ENCODE data around the gene SPEM3.

SPEM3 gene

GRCh38 chr17:7418472-7419152, 10.0 kb upstream of the SPEM3 start:
- Histone ChIP-seq H3K27me3 (ENCODE audit: low read length) (no peaks in the 10 kb centered on the region), H3K9ac (ENCODE audit: low read length) (no peak overlapping the region), H3K79me2 (ENCODE audit: insufficient read depth, low read length) (no peaks in the 10 kb centered on the region), H3F3A (ENCODE audit: insufficient read depth) (no peaks in the 10 kb centered on the region), H3K9me2 (replicated peaks; ENCODE audit: insufficient read depth, low read length) (no peaks in the 10 kb centered on the region), H2AFZ (ENCODE audit: low read depth, low read length, severe bottlenecking) (no peak overlapping the region), H3K27ac (ENCODE audit: low read depth, low read length) (no peak overlapping the region), H3K4me2 (ENCODE audit: low read depth, low read length, poor library complexity, severe bottlenecking) (no peak overlapping the region), H4K20me1 (ENCODE audit: low read depth, low read length) (no peaks in the 10 kb centered on the region), H3K4me3 (ENCODE audit: insufficient read depth, low read length, poor library complexity, severe bottlenecking) (no peak overlapping the region), H3K36me3 (ENCODE audit: low read length) (no peaks in the 10 kb centered on the region), H3K9me3 (ENCODE audit: insufficient read depth, low read length) (no peaks in the 10 kb centered on the region)
- no peak for TF ChIP-seq CTCF (IDR thresholded peaks at IDR 0.05; ENCODE audit: insufficient read depth, low read length, poor library complexity, severe bottlenecking)
- TF ChIP-seq EZH2phosphoT487 (conservative IDR thresholded peaks at IDR 0.05; ENCODE audit: low read length) = no peak

- H3F3A ChIP-seq (ENCODE audit: insufficient read depth) = no peaks in the 10 kb centered on the region
- no peak within 1 kb of the TSS for H3K27ac ChIP-seq (ENCODE audit: low read depth, low read length)
- no peaks in the 10 kb centered on the region for H3K9me3 ChIP-seq (ENCODE audit: insufficient read depth, low read length)
- H3K36me3 ChIP-seq (ENCODE audit: low read length) = no peaks in the 10 kb centered on the region
- H3K79me2 ChIP-seq (ENCODE audit: insufficient read depth, low read length) = no peaks in the 10 kb centered on the region
- no peaks in the 10 kb centered on the region for H3K27me3 ChIP-seq (ENCODE audit: low read length)
- H3K9ac ChIP-seq (ENCODE audit: low read length) = no peak within 1 kb of the TSS
- H3K9me2 ChIP-seq (replicated peaks; ENCODE audit: insufficient read depth, low read length) = no peaks in the 10 kb centered on the region
- TF ChIP-seq EZH2phosphoT487 (conservative IDR thresholded peaks at IDR 0.05; ENCODE audit: low read length) (no peak), CTCF (IDR thresholded peaks at IDR 0.05; ENCODE audit: insufficient read depth, low read length, poor library complexity, severe bottlenecking) (no peak)
- H3K4me3 ChIP-seq (ENCODE audit: insufficient read depth, low read length, poor library complexity, severe bottlenecking) = no peak within 1 kb of the TSS
- no peak within 1 kb of the TSS for H2AFZ ChIP-seq (ENCODE audit: low read depth, low read length, severe bottlenecking)
- no peaks in the 10 kb centered on the region for H4K20me1 ChIP-seq (ENCODE audit: low read depth, low read length)
- H3K4me2 ChIP-seq (ENCODE audit: low read depth, low read length, poor library complexity, severe bottlenecking) = no peak within 1 kb of the TSS
Measured at GRCh38 chr17:7419819-7420610, 8.6 kb upstream of the SPEM3 start, which contains the start of gene SPEM1. TSS of gene SPEM1 (plus strand) at chr17:7420324. CDS start at chr17:7420385, 61 bp downstream.

DNA sequence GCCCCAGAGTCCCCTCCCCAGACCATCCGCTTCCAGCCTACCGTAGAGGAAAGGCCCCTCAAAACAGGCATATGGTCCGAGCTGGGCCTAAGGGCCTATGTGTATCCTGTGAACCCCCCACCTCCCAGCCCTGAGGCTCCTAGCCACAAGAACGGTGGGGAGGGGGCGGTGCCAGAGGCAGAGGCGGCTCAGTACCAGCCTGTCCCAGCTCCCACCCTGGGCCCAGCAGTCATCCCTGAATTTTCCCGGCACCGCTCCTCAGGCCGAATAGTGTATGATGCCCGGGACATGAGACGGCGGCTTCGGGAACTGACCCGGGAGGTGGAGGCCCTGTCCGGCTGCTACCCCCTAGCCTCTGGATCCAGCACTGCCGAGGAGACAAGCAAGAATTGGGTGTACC, 7.5 kb upstream of the SPEM3 start:
- Histone ChIP-seq H3K4me3 (ENCODE audit: insufficient read depth, low read length, poor library complexity, severe bottlenecking) (no peak overlapping the region), H3K9me3 (ENCODE audit: insufficient read depth, low read length) (no peaks in the 10 kb centered on the region), H3K27me3 (ENCODE audit: low read length) (no peaks in the 10 kb centered on the region), H3K36me3 (ENCODE audit: low read length) (no peaks in the 10 kb centered on the region), H3K4me2 (ENCODE audit: low read depth, low read length, poor library complexity, severe bottlenecking) (no peak overlapping the region), H3F3A (ENCODE audit: insufficient read depth) (no peaks in the 10 kb centered on the region), H3K79me2 (ENCODE audit: insufficient read depth, low read length) (no peaks in the 10 kb centered on the region), H3K9ac (ENCODE audit: low read length) (no peak overlapping the region), H3K27ac (ENCODE audit: low read depth, low read length) (no peak overlapping the region), H4K20me1 (ENCODE audit: low read depth, low read length) (no peaks in the 10 kb centered on the region), H2AFZ (ENCODE audit: low read depth, low read length, severe bottlenecking) (no peak overlapping the region), H3K9me2 (replicated peaks; ENCODE audit: insufficient read depth, low read length) (no peaks in the 10 kb centered on the region)
- TF ChIP-seq CTCF (IDR thresholded peaks at IDR 0.05; ENCODE audit: insufficient read depth, low read length, poor library complexity, severe bottlenecking) = no peak
- no peak for TF ChIP-seq EZH2phosphoT487 (conservative IDR thresholded peaks at IDR 0.05; ENCODE audit: low read length)

Measured in SU-DHL-6 (cell line).